Endothelial cell of umbilical vein (primary cell): Measurements from ENCODE around the gene GMCL2. TPM values are rescaled to one million over a fixed set of nuclear protein-coding genes. Genes with fewer than 3 reads are reported as not detected.

Experiments used
- BruUV-seq: library from RNA; stranded (reverse); fragments of 400-500 nt; replicated peaks from 2 replicates; lab custom pipeline; 2021; lab: Mats Ljungman, UMichigan
- CTCF ChIA-PET: fragments of 300-600, 350-600 bp; sonication (Branson Sonifier 250); formaldehyde crosslinking; loops from one replicate; lab custom pipeline; 2021; ENCODE audit warnings: antibody characterized with exemption, inconsistent platforms; lab: Charles Lee
- POLR2A ChIA-PET: fragments of 300-600, 350-600 bp; sonication (Branson Sonifier 250); formaldehyde crosslinking; loops from one replicate; lab custom pipeline; 2021; ENCODE audit warnings: antibody characterized with exemption, inconsistent platforms; lab: Charles Lee
- DNase-seq: peaks from one replicate; pipeline ENCODE4 v3.0.0-alpha.2; 2011; ENCODE audit warnings: low read depth, low spot score
- FAIRE-seq: peaks from 2 replicates; lab custom pipeline; 2011; peaks lifted over from hg19 to GRCh38; lab: Jason Lieb, UNC
- H2AFZ ChIP-seq: 2 replicates; pipeline ENCODE4 v1.6.0; 2012; ENCODE audit warnings: low read depth, low read length, control low read depth, inconsistent platforms
- H3K27ac ChIP-seq: 2 replicates; pipeline ENCODE4 v1.5.1; 2011; ENCODE audit warnings: low read depth, mild to moderate bottlenecking, control low read depth, low read length, moderate library complexity; ENCODE audit not compliant: insufficient read depth
- H3K27me3 ChIP-seq, 2 experiments: 2 replicates each; pipeline versions ENCODE4 v1.6.0 to v1.6.1; 2011; ENCODE audit warnings: low read length in 2 of 2, mixed read lengths in 1 of 2; ENCODE audit not compliant: control insufficient read depth in 2 of 2, insufficient read depth in 2 of 2
- H3K36me3 ChIP-seq, 2 experiments: 2 replicates in 1 of 2; 3 replicates in 1 of 2; pipeline ENCODE4 v1.5.1; 2011; ENCODE audit warnings: low read length in 2 of 2, mild to moderate bottlenecking in 1 of 2, moderate library complexity in 1 of 2; ENCODE audit not compliant: control insufficient read depth in 2 of 2, insufficient read depth in 2 of 2; ENCODE audit errors: extremely low read depth in 1 of 2
- H3K4me1 ChIP-seq: 3 replicates; pipeline ENCODE4 v1.5.1; 2011; ENCODE audit warnings: mild to moderate bottlenecking, low read length; ENCODE audit not compliant: control insufficient read depth, insufficient read depth; ENCODE audit errors: extremely low read depth
- H3K4me2 ChIP-seq: 2 replicates; pipeline ENCODE4 v1.6.1; 2011; ENCODE audit warnings: low read length, control low read depth, mixed read lengths; ENCODE audit not compliant: insufficient read depth
- H3K4me3 ChIP-seq, 3 experiments: fragments of 200-600 bp in 1 of 3; sonication (generic), shearing (Covaris generic) in 1 of 3; replicated peaks in 1 of 3; 2 replicates each; pipeline ENCODE4 v1.5.1; 2011 to 2016; ENCODE audit warnings: control low read depth in 3 of 3, low read length in 3 of 3, mild to moderate bottlenecking in 2 of 3, inconsistent platforms in 1 of 3, low read depth in 1 of 3, moderate library complexity in 1 of 3; ENCODE audit not compliant: insufficient read depth in 1 of 3
- H3K79me2 ChIP-seq: 2 replicates; pipeline ENCODE4 v1.6.0; 2012; ENCODE audit warnings: low read length, inconsistent platforms; ENCODE audit not compliant: control insufficient read depth, insufficient read depth
- H3K9ac ChIP-seq: replicated peaks from 2 replicates; pipeline ENCODE3; 2011; ENCODE audit warnings: low read length, control low read depth; ENCODE audit not compliant: insufficient read depth; ENCODE audit errors: extremely low read depth
- H3K9me1 ChIP-seq: replicated peaks from 3 replicates; pipeline ENCODE4 v1.6.0; 2011; ENCODE audit warnings: mild to moderate bottlenecking, low read length; ENCODE audit not compliant: control insufficient read depth, insufficient read depth; ENCODE audit errors: extremely low read depth
- H3K9me3 ChIP-seq: replicated peaks from 2 replicates; pipeline ENCODE4 v1.5.1; 2012; ENCODE audit warnings: low read length, inconsistent platforms; ENCODE audit not compliant: control insufficient read depth, insufficient read depth
- H4K20me1 ChIP-seq: replicated peaks from 2 replicates; pipeline ENCODE3; 2011; ENCODE audit warnings: mild to moderate bottlenecking, low read length; ENCODE audit not compliant: control insufficient read depth, insufficient read depth; ENCODE audit errors: extremely low read depth
- CTCF ChIP-seq, 2 donors: IDR thresholded peaks; 1 replicate in 1 of 2; 2 replicates in 1 of 2; pipeline ENCODE4 v1.5.1; 2011; ENCODE audit warnings: low read length in 2 of 2, mild to moderate bottlenecking in 2 of 2, moderate library complexity in 2 of 2, control low read depth in 1 of 2, inconsistent platforms in 1 of 2, low read depth in 1 of 2; ENCODE audit not compliant: insufficient read depth in 1 of 2; ENCODE audit errors: extremely low read depth in 1 of 2
- EZH2 ChIP-seq: IDR thresholded peaks from 2 replicates; pipeline ENCODE4 v1.6.1; 2012; ENCODE audit warnings: borderline replicate concordance, low read depth, mild to moderate bottlenecking, moderate library complexity, low read length, inconsistent platforms; ENCODE audit not compliant: severe bottlenecking
- FOS ChIP-seq: IDR thresholded peaks from 2 replicates; pipeline ENCODE4 v1.6.1; 2011; ENCODE audit warnings: mild to moderate bottlenecking, low read length, moderate library complexity, borderline replicate concordance; ENCODE audit not compliant: insufficient read depth
- GATA2 ChIP-seq: IDR thresholded peaks from 2 replicates; pipeline ENCODE4 v1.7.0; 2011; ENCODE audit warnings: low read depth, mild to moderate bottlenecking, moderate library complexity, mixed read lengths, low read length; ENCODE audit not compliant: insufficient read length, insufficient read depth
- JUN ChIP-seq: IDR thresholded peaks from 2 replicates; pipeline ENCODE4 v1.6.1; 2011; ENCODE audit warnings: borderline replicate concordance, low read depth; ENCODE audit not compliant: insufficient read length, insufficient read depth
- MAX ChIP-seq: IDR thresholded peaks from 2 replicates; pipeline ENCODE4 v1.6.1; 2011; ENCODE audit not compliant: insufficient read depth, insufficient read length
- MYC ChIP-seq: IDR thresholded peaks from one replicate; pipeline ENCODE4 v1.6.1; 2011; ENCODE audit warnings: mild to moderate bottlenecking, low read depth, low read length
- POLR2A ChIP-seq: IDR thresholded peaks from 2 replicates; pipeline ENCODE4 v1.6.1; 2012; ENCODE audit warnings: low read depth, mild to moderate bottlenecking, control low read depth, low read length
- POLR2AphosphoS5 ChIP-seq: IDR thresholded peaks from 2 replicates; pipeline ENCODE4 v1.6.1; 2012; ENCODE audit warnings: low read depth, mild to moderate bottlenecking, control low read depth, low read length, moderate library complexity; ENCODE audit not compliant: insufficient read depth
- dilution Hi-C: fragments of 300-500 bp; cut with MboI; formaldehyde crosslinking; loops from one replicate; pipeline ENCODE4 v1.15.0; 2019; ENCODE audit warnings: low sequenced_read_pairs; ENCODE audit not compliant: extremely low pct_ligation_motif_present
- intact Hi-C: fragments of 100-400 bp; cut with micrococcal nuclease; formaldehyde crosslinking; loops from one replicate; pipeline ENCODE4 v1.10.0; 2022
- polyA plus RNA-seq, 4 experiments: library from polyadenylated mRNA; depleted of rRNA in 3 of 4; stranded (reverse) in 3 of 4; unstranded in 1 of 4; fragments of >200 nt; gene quantifications; 2 replicates each; pipeline versions ENCODE4 v1.2.1 to v1.2.3, GENCODE V29; 2011 to 2012; ENCODE audit warnings: missing spikeins in 1 of 4
- total RNA-seq: library from RNA; stranded (reverse); gene quantifications from 2 replicates; pipeline ENCODE4 v1.2.3, GENCODE V29; 2021

The GMCL2 gene
- total and polyA plus RNA-seq, 2 donors (not counting 3 experiments of a cell fraction or from before 2014, with no cell fraction given), result not detected

- no peaks in the 10 kb centered on the region for H3K9me3 ChIP-seq
- no peak overlapping the region for H3K9ac ChIP-seq
- BruUV-seq, result no TSS peak
- no peaks in the 10 kb centered on the region for H3K27me3 ChIP-seq
- no peak overlapping the region for H3K4me3 ChIP-seq
- no peak overlapping the region for H3K27ac ChIP-seq
- H3K4me1 ChIP-seq, result no peaks in the 10 kb centered on the region
- H3K36me3 ChIP-seq, result peaks cover 7 to 14% of the 10 kb centered on the region in 2 experiments
- FAIRE-seq (no peak), DNase-seq (no peak)
- no peak for TF ChIP-seq MAX
- TF ChIP-seq POLR2AphosphoS5, result no peak
- TF ChIP-seq CTCF (IDR thresholded peaks at IDR 0.05; ENCODE audit: extremely low read depth in 1 of 2, insufficient read depth in 1 of 2, low read depth in 1 of 2, low read length in 2 of 2), result no peak
- no peak for TF ChIP-seq JUN
- TF ChIP-seq MYC, result no peak
- no peak for TF ChIP-seq EZH2
- no peak for TF ChIP-seq GATA2
- TF ChIP-seq POLR2A, result no peak
- no peak for TF ChIP-seq FOS
- no peaks in the 10 kb centered on the region for H4K20me1 ChIP-seq
- H3K9me1 ChIP-seq, result no peaks in the 10 kb centered on the region
- dilution Hi-C loops (no loop called here), intact Hi-C loops (no loop called here)
- CTCF ChIA-PET, result interaction anchor here (1.1 kb wide), 2 partner anchors 9 to 13 kb away, joined by 3 read pairs; no protein-coding TSS in a partner anchor
- H3K4me2 ChIP-seq, result no peak overlapping the region
- no peak overlapping the region for H2AFZ ChIP-seq
- no peaks in the 10 kb centered on the region for H3K79me2 ChIP-seq
- POLR2A ChIA-PET, result no interaction called here
Observed at GRCh38 chr5:178221853-178222252, 34.7 kb upstream of the GMCL2 start.
